Midbrain (tissue), 1 donor: ENCODE measurements around the gene LRMDA.

Experiments
- DNase-seq: peaks from one replicate; lab custom pipeline; 2025; lab: John Stamatoyannopoulos, UW

LRMDA gene

GRCh38 chr10:75875740-75876139, 444.3 kb downstream of the LRMDA start:
- no peak for DNase-seq

DNA sequence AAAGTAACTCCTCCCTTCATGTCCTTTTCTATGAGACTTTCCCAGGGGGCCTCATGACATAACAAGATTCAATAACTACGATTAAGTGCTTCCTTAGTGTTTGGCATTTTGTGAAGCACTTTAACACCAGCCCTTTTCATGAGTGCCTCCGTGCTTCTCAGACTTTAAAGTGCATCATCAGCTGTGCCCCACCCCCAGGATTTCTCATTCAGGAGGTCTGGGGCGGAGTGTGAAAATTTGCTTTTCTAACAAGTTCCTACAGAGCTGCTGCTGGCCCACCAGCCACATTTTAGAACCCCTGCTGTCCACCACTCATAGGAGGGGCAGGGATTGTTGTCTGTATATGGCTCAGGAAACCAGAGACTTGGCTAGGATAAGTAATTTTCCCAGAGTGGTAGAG, 445.3 kb downstream of the LRMDA start:
- no peak for DNase-seq

- DNase-seq = no peak
Measured at GRCh38 chr10:75877877-75878276, 446.5 kb downstream of the LRMDA start.

DNA sequence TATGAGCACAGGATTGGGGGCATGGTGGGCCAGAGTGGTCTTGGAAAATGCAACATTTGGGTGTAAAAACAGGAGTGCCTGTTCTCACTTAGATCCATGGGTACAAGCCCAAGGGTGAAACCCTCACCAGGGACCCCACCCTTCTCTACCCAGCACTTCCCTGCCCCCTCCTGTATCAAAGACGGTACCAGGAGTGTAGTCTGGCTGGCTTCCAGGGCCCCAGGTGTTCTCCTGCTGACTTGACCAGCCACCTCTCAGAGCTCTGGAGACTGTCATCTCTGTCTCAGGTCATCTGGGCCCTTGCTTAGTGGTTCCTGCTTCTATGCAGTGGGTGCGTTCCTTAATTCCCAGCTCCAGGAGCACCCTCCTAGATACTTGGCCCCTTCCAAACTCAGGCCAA, 447.2 kb downstream of the LRMDA start:
- DNase-seq = no peak

- DNase-seq = no peak
Measured at GRCh38 chr10:75880031-75880775, 448.8 kb downstream of the LRMDA start.

GRCh38 chr10:75883081-75884072, 452.0 kb downstream of the LRMDA start:
- no peak for DNase-seq

- no peak for DNase-seq
Measured at GRCh38 chr10:75884808-75885207, 453.4 kb downstream of the LRMDA start.

GRCh38 chr10:75887369-75887768, 455.9 kb downstream of the LRMDA start:
- DNase-seq = no peak

- no peak for DNase-seq
Measured at GRCh38 chr10:75887992-75888680, 456.7 kb downstream of the LRMDA start.

DNA sequence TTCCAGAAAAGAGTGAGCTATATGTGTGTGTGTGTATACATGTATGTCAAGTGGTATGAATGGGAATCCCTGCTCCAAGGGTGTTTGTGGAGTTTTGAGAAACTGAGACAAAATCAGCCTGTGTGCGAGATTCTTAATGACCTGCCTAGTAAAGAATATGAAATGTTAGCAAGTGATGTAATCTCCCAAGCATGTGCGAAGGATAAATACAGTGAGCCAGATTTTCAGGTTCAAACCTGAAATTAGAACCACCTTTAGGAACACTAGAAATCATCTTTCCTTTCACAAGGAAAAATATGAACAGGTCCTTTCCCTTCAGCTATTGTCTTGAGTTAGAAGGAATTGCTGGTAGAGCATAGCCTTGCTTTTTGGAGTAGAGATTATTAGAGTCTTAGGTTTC, 457.6 kb downstream of the LRMDA start:
- no peak for DNase-seq

DNA sequence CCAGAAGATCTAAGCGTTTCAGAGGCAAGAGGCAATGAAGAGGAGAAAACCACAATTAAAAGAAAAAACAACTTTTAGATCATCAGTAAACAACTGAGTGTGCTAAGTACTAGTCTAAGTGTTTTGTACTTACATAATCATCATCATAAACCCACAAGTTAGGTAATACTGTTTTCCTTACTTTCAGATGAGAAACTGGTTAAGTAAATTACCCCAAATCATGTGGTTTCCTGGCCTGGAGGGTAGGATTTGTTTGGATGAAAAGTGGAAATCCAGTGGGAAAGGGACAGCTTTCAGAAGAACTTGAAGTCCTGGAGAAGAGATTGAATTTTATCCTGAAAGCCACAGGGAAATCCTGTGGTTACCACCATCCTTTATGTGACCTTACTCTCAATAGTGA, 463.3 kb downstream of the LRMDA start:
- no peak for DNase-seq

GRCh38 chr10:75895259-75895658, 463.8 kb downstream of the LRMDA start:
- no peak for DNase-seq

- DNase-seq = no peak
Measured at GRCh38 chr10:75899816-75900390, 468.5 kb downstream of the LRMDA start.

DNA sequence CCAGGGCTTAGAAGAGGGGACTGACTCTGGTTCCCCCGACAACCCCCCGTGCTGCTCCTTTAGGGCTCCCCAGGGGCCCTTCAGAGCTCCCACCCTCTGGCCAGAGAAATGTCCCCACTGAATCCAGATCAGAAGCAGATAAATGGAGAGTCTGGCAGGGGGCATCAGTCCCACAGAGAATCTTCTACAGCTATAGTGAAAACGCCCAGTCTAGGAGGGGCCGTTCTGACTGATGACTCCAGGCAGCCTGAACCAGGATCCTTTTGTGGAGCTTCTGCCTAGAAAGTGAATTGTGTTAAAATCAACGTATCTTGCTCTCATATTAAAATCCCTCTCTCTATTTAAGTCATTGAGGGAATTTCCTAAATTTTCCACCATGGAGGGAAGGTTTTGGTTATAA, 471.4 kb downstream of the LRMDA start:
- no peak for DNase-seq

GRCh38 chr10:75904499-75905283, 473.3 kb downstream of the LRMDA start:
- peak; percentile 9 for DNase-seq

GRCh38 chr10:75905490-75905889, 474.1 kb downstream of the LRMDA start:
- no peak for DNase-seq

DNA sequence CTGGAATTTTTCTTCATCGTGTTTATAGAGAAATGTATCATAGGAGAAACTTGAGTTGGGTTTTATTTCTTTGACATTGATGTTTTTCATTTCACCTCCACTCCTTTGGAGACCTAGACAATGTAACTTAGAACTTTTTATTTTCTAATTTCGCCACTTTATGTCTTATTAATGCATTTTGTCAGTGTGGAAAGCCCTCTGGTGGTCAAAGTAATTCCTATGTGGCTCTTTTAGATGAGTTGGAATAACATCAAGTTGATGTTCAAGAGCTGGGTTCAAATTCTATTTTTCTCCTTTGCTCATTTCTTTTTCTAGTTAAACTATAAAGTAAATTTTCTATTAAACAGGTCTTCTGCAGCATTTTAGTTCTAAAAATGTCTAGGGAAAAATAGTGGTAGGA, 478.6 kb downstream of the LRMDA start:
- peak; percentile 14 for DNase-seq

DNA sequence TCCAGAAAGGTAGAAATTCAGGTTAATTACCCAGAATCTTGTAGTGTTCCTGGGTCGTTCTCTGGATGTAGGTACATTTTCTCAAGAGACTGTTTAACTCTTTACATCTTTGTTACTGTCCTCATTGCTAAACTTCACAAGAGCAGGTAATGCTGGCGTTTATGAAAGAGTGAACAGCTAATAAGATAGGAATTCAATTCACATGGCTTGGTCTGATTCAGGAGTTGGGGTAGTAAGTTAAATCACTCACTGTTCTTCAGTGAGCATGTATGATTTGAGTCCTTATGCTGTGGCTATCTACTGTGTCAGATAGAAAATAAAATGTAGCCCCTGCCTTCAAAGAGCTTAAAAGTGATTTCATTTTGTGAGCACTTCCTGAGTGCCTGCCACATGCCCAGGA, 480.0 kb downstream of the LRMDA start:
- no peak for DNase-seq

DNA sequence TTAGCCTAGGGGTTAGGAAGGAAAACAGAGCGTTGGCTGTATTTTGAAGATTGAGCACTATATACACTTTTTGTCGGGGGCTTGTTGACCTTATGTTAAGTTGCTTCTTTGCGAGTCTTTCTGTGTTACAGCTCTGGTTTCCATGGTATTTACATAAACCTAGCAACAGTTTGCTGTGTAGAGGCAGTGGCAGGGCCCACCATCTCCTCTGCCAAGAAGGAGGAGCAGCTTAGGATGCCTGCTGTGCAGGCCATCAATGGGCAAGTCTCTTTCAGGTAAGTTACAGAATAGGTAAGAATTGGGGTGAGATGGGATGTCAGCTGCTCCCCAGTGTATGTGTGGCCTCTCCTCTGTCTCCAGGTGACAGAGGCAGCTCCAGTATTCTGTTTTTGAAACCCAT, 485.5 kb downstream of the LRMDA start:
- no peak for DNase-seq

GRCh38 chr10:75919913-75920312, 488.5 kb downstream of the LRMDA start:
- DNase-seq = no peak

DNA sequence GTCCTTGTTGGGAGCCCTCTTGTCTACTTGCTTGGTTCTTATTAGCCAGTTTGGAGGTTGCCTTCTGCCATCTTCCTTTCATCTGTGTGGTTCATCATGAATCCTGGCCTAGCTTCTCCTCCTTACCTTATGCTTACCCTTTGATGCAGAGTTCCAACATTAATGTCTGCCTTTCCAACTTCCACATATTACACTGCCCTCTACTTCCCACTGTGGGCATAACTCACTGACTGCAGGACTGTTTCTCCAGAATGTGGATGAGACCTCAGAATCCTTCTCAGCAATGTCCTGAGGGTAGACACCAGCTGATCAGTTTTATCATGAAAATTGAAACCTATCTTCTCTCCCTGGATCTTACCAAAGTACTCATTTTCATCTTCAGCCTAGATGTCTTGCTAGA, 491.0 kb downstream of the LRMDA start:
- DNase-seq = no peak
